Activated CD4-positive, alpha-beta T cell treated with anti-CD3 and anti-CD28 coated beads, Interleukin-2, amount 10 ng/mL, durations not matched to agents 7 days and 5 days (primary cell): ENCODE results near the gene ACER3. TPM values are rescaled to one million over a fixed set of nuclear protein-coding genes. Genes with fewer than 3 reads are reported as not detected.
"Not testable (repeated sequence)": the region's sequence is repeated elsewhere in the genome, so short reads cannot be mapped to it uniquely, and the experiment has no call there.

Experiments used
- CTCF ChIA-PET: fragments of 350-600 bp; sonication (Branson Sonifier 250); formaldehyde crosslinking; loops from one replicate; lab custom pipeline; 2021; ENCODE audit warnings: antibody characterized with exemption; lab: Charles Lee
- POLR2A ChIA-PET: fragments of 350-600 bp; sonication (Branson Sonifier 250); formaldehyde crosslinking; loops from one replicate; lab custom pipeline; 2021; ENCODE audit warnings: antibody characterized with exemption; lab: Charles Lee
- DNase-seq: peaks from one replicate; pipeline ENCODE4 v3.0.0-alpha.2; 2020
- H3K27ac Mint-ChIP-seq: one replicate; pipeline ENCODE4 v1.8.0; 2021; ENCODE audit warnings: mild to moderate bottlenecking, moderate library complexity, mixed read lengths
- H3K27me3 Mint-ChIP-seq: one replicate; pipeline ENCODE4 v1.8.0; 2021; ENCODE audit warnings: mixed read lengths
- H3K36me3 Mint-ChIP-seq: one replicate; pipeline ENCODE4 v1.8.0; 2021; ENCODE audit warnings: low read depth, mixed read lengths
- H3K4me1 Mint-ChIP-seq: one replicate; pipeline ENCODE4 v1.8.0; 2021; ENCODE audit warnings: mixed read lengths
- H3K4me3 Mint-ChIP-seq: one replicate; pipeline ENCODE4 v1.8.0; 2021; ENCODE audit warnings: mild to moderate bottlenecking, moderate library complexity, mixed read lengths
- H3K9me3 Mint-ChIP-seq: one replicate; pipeline ENCODE4 v1.8.0; 2021; ENCODE audit warnings: mixed read lengths
- total RNA-seq, 2 experiments: library from RNA; stranded (reverse); gene quantifications; one replicate each; pipeline ENCODE4 v1.2.3, GENCODE V29; 2021

The ACER3 gene
- total RNA-seq, 2 experiments from 2014 or later: 10.7 to 12.5 TPM

DNA sequence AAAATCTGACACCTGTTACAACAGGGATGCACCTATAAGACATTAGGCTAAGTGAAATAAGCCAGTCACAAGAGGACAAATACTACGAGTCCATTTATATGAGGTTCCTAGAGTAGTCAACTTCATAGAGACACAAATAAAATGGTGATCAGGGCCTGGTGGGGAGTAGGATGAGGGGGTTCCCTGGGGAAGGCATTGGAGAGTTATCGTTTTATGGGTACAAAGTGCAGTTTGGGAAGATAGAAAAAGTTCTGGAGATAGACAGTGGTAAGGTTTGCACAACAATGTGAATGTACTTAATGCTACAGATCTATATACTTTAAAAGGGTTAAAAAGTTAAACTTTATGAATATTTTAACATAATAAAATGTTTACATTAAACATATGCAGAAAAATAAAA is 142.1 kb downstream of the ACER3 start:
- CTCF ChIA-PET: no interaction called here
- no peaks in the 10 kb centered on the region for H3K27me3 Mint-ChIP-seq
- no peak overlapping the region for H3K4me3 Mint-ChIP-seq
- peaks cover 3% of the 10 kb centered on the region for H3K36me3 Mint-ChIP-seq
- POLR2A ChIA-PET: no interaction called here
- no peak overlapping the region for H3K27ac Mint-ChIP-seq
- peaks cover 3% of the 10 kb centered on the region for H3K4me1 Mint-ChIP-seq
- DNase-seq: no peak
- H3K9me3 Mint-ChIP-seq: peaks cover 3% of the 10 kb centered on the region

DNA sequence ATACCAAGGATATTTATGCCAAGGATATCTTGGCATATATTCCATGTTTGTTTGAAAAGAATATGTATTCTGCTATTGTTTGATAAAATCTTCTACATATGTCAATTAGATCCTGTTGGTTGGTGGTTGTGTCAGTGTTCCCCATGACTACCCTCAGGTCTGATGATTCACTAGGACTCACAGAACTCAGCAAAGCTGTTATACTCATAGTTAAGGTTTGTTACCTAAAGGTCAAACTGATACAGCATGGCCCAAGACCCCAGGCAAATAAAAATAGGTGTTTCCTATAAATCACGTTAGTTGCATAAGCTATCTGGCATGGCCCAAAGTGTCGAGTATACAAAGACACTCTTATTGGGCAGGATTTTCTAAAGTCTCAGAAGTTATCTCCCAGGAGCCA is 143.2 kb downstream of the ACER3 start:
- ChIA-PET POLR2A (no interaction called here), CTCF (no interaction called here)
- DNase-seq: no peak
- H3K27me3 Mint-ChIP-seq: no peaks in the 10 kb centered on the region
- peaks cover 3% of the 10 kb centered on the region for H3K9me3 Mint-ChIP-seq
- H3K4me1 Mint-ChIP-seq: no peaks in the 10 kb centered on the region
- no peak overlapping the region for H3K4me3 Mint-ChIP-seq
- peaks cover 6% of the 10 kb centered on the region for H3K36me3 Mint-ChIP-seq
- no peak overlapping the region for H3K27ac Mint-ChIP-seq

DNA sequence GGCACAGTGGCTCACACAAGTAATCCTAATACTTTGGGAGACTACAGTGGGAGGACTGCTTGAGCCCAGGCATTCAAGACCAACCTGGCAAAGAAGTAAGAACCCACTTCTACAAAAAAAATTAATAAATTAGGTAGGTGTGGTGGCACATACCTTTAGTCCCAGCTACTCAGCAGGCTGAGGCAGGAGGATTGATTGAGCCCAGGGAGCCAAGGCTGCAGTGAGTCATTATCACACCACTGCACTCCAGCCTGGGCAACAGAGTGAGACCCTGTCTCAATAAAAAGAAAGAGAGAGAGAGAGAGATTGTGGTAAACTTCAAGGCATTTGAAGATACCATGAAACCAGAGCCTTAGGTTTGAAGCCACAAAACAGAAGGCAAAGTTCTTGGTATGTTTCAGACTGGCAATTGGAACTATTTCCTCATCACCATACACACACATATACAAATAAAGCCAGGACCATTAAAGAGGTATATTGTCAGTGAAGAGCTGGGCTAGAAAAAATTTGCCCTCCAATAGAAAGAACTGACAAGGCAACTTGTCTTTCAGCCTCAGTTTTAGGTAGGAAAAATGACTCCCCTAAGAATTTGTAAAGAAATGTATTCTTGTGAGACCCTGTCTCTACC is 148.9 kb downstream of the ACER3 start:
- H3K27ac Mint-ChIP-seq: no peak overlapping the region
- H3K9me3 Mint-ChIP-seq: peaks cover 3% of the 10 kb centered on the region
- ChIA-PET CTCF (no interaction called here), POLR2A (no interaction called here)
- DNase-seq: no peak
- no peaks in the 10 kb centered on the region for H3K4me1 Mint-ChIP-seq
- H3K4me3 Mint-ChIP-seq: no peak overlapping the region
- no peaks in the 10 kb centered on the region for H3K27me3 Mint-ChIP-seq
- peaks cover 6% of the 10 kb centered on the region for H3K36me3 Mint-ChIP-seq

DNA sequence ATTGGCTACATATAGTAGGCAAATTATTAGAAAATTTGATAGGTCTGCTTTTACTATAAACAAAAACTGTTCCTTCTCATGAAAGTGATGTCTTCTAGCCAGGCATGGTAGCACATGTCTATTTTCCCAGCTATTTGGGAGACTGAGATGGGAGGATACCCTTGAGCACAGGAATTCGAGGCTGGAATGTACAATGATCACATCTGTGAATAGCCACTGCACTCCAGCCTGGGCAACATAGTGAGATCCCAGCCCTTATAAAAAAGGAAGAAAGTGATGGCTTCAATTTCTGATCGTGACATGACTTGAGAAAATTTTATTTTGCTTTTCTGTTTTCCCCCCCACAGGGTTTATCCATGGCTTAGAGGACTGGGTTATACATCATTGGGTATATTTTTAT is 154.0 kb downstream of the ACER3 start:
- ChIA-PET POLR2A (no interaction called here), CTCF (no interaction called here)
- Mint-ChIP-seq H3K4me1 (peaks cover 8% of the 10 kb centered on the region), H3K4me3 (no peak overlapping the region), H3K36me3 (peaks cover 8% of the 10 kb centered on the region), H3K9me3 (no peaks in the 10 kb centered on the region), H3K27ac (no peak overlapping the region), H3K27me3 (no peaks in the 10 kb centered on the region)
- DNase-seq: no peak

DNA sequence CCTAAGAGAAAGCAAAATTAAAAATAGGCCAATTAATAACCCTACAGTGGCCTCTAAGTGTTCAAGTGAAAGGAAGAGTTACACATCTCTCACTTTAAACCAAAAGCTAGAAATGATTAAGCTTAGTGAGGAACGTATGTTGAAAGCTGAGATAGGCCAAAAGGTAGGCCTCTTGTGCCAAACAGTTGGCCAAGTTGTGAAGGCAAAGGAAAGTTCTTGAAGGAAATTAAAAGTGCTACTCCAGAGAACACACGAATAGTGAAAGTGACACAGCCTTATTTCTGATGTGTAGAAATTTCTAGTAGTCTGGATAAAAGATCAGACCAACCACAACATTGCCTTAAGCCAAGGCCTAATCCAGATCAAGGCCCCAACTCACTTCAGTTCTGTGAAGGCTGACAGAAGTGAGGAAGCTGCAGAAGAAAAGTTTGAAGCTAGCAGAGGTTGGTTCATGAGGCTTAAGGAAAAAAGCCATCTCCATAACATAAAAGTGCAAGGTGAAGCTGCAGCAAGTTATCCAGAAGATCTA is 157.7 kb downstream of the ACER3 start:
- H3K4me3 Mint-ChIP-seq, CTCF ChIA-PET, H3K27ac Mint-ChIP-seq, H3K27me3 Mint-ChIP-seq, POLR2A ChIA-PET, H3K9me3 Mint-ChIP-seq, DNase-seq: not testable (repeated sequence)
- Mint-ChIP-seq H3K36me3 (peaks cover 10% of the 10 kb centered on the region), H3K4me1 (peaks cover 11% of the 10 kb centered on the region)

DNA sequence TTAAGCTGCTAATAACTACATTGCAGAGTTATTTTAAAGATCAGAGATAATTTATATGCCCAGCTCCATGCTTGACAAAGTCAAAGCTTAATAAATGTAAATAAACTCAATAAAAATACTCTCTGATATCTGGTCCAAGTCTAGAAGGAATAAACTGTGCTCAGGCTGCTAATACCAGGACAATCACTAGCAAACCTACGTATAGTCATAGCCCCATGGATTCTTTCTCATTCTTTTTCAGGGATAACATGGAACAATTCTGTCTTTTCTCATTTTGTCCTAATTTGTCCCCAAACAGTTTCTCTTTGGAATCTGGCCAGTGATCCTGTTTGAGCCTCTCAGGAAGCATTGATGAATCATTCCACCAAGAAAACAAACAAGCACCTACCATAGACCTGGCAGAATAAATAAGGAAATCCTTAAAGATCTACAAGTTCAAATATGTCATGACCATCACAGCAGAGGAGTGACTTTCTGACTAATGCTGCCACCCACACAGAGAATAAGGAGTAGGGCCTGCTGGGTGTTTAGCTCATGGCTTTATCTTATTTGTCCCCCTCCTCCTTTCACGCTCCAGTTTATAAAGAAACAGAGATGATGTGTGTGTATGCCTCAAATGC is 159.4 kb downstream of the ACER3 start:
- peaks cover 11% of the 10 kb centered on the region for H3K4me1 Mint-ChIP-seq
- POLR2A ChIA-PET: no interaction called here
- H3K27me3 Mint-ChIP-seq: no peaks in the 10 kb centered on the region
- H3K27ac Mint-ChIP-seq: no peak overlapping the region
- H3K36me3 Mint-ChIP-seq: peaks cover 10% of the 10 kb centered on the region
- no peak overlapping the region for H3K4me3 Mint-ChIP-seq
- H3K9me3 Mint-ChIP-seq: no peaks in the 10 kb centered on the region
- DNase-seq: no peak
- CTCF ChIA-PET: interaction anchor here (0.6 to 1.2 kb wide), 3 partner anchors 14 to 100 kb away, joined by 3 to 4 read pairs (median 3); partner anchors contain the start of gene B3GNT6

DNA sequence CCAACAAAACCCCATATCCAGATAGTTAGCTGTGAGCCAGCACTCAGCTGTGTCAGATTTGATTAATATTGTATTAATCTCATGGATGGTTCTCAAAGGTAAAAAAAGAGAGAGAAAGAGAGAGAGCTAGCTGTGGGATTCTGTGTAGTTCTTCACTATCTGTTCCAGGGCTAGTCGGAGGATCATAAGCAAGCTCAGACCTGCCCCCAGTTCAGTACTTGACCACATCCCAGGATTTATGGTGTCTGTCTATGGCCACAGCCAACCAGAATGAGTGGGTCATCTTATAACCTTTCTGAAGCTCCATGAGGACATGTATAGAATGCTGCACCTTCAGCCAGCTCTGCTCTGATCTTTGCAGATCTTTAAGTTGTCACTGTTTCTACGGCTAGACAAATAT is 160.0 kb downstream of the ACER3 start:
- CTCF ChIA-PET: interaction anchor here (0.6 to 1.2 kb wide), 3 partner anchors 14 to 101 kb away, joined by 3 to 4 read pairs (median 3); partner anchors contain the start of gene B3GNT6
- no peaks in the 10 kb centered on the region for H3K27me3 Mint-ChIP-seq
- no peak for DNase-seq
- peaks cover 11% of the 10 kb centered on the region for H3K4me1 Mint-ChIP-seq
- H3K27ac Mint-ChIP-seq: no peak overlapping the region
- POLR2A ChIA-PET: no interaction called here
- H3K4me3 Mint-ChIP-seq: no peak overlapping the region
- peaks cover 10% of the 10 kb centered on the region for H3K36me3 Mint-ChIP-seq
- no peaks in the 10 kb centered on the region for H3K9me3 Mint-ChIP-seq

DNA sequence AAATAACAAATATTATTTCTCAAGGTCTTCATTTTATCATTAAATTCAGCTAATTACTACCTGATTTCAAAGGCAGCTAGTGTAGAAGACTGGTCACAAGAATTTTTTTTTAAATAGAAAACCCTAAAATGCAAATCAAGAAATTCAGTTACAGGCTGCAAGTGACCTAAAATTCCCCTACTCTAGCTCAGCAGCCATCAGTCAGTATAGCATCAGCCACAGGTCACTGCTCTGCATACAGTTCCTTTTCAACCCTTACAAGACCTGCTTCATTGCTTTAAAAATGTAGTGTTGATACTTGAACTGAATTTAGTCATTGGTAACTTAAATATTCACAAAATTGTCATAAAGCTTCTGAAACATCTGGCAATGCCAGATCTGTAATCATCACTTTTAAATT is 164.0 kb downstream of the ACER3 start:
- H3K27ac Mint-ChIP-seq: no peak overlapping the region
- no peak overlapping the region for H3K4me3 Mint-ChIP-seq
- ChIA-PET POLR2A (no interaction called here), CTCF (interaction anchor here (1.6 kb wide), 1 partner anchor 67 kb away, joined by 8 read pairs; no protein-coding TSS in a partner anchor)
- peaks cover 3% of the 10 kb centered on the region for H3K36me3 Mint-ChIP-seq
- no peaks in the 10 kb centered on the region for H3K9me3 Mint-ChIP-seq
- peaks cover 2% of the 10 kb centered on the region for H3K4me1 Mint-ChIP-seq
- H3K27me3 Mint-ChIP-seq: peaks cover 4% of the 10 kb centered on the region
- no peak for DNase-seq

DNA sequence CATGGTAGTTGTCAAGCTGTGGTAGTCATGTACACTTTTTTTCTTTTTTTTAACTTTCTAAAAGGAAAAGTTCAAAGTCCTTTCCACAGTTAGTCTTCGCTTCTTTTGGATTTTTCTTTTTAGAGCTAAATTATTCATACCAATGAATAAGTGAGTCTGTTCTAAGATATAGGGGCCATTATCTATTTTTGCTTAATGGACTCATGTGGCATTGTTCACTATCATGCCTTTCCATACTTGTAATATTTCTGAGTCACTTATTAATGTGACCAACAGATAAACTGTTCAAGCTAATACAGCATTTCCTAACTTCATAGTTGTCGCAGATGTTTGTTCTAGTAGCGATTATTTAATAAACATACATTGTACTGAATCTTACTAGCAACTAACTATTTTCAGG is 165.5 kb downstream of the ACER3 start:
- DNase-seq: no peak
- peaks cover 2% of the 10 kb centered on the region for H3K4me1 Mint-ChIP-seq
- H3K9me3 Mint-ChIP-seq: no peaks in the 10 kb centered on the region
- H3K27ac Mint-ChIP-seq: no peak overlapping the region
- no peak overlapping the region for H3K4me3 Mint-ChIP-seq
- POLR2A ChIA-PET: no interaction called here
- H3K27me3 Mint-ChIP-seq: peaks cover 12% of the 10 kb centered on the region
- CTCF ChIA-PET: no interaction called here
- H3K36me3 Mint-ChIP-seq: no peaks in the 10 kb centered on the region

DNA sequence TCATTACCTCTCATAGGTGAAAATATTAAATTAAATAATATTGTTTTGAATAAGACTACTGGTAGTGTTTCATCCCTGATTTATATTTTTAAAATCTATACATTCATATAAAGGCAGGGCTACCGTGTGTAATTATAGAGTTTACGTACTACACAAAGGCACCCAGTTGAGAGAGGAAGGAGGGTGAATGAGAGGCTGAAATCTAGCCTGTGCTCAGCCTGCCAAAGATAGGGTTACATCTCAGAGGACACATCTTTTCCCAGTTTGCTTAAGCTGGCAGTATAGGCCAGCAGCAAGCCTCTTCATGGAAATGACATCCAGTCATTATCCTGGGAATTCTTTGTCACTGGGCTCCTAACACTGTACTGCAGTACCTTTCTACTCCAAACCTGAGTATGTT is 166.0 kb downstream of the ACER3 start:
- DNase-seq: no peak
- Mint-ChIP-seq H3K36me3 (no peaks in the 10 kb centered on the region), H3K9me3 (no peaks in the 10 kb centered on the region), H3K4me1 (peaks cover 2% of the 10 kb centered on the region), H3K4me3 (no peak overlapping the region), H3K27ac (no peak overlapping the region), H3K27me3 (peaks cover 14% of the 10 kb centered on the region)
- ChIA-PET POLR2A (no interaction called here), CTCF (interaction anchor here (0.6 kb wide), 1 partner anchor 278 kb away, joined by 4 read pairs; no protein-coding TSS in a partner anchor)

DNA sequence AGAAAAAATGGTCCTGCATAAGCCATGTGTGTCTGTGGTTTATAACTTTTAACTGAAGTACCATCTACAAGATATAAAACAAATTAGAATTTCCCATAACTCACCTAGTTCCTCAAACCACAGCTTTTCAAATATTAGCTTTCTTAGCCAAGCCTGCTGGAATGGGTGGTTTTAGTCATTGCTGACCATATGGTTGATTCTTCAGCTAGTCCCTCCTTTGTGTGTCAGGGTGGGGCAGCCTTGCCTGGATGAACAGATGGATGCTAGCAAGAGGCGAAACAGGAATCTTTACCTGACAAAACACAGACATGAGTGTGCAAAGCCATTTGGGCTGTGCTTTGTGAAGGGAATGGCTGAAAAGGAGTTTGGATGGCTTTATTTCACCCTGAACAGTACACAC is 166.6 kb downstream of the ACER3 start:
- no peaks in the 10 kb centered on the region for H3K9me3 Mint-ChIP-seq
- no peaks in the 10 kb centered on the region for H3K36me3 Mint-ChIP-seq
- H3K27me3 Mint-ChIP-seq: peaks cover 14% of the 10 kb centered on the region
- ChIA-PET POLR2A (no interaction called here), CTCF (interaction anchor here (0.6 kb wide), 1 partner anchor 277 kb away, joined by 4 read pairs; no protein-coding TSS in a partner anchor)
- H3K4me1 Mint-ChIP-seq: peaks cover 2% of the 10 kb centered on the region
- no peak for DNase-seq
- no peak overlapping the region for H3K27ac Mint-ChIP-seq
- no peak overlapping the region for H3K4me3 Mint-ChIP-seq

DNA sequence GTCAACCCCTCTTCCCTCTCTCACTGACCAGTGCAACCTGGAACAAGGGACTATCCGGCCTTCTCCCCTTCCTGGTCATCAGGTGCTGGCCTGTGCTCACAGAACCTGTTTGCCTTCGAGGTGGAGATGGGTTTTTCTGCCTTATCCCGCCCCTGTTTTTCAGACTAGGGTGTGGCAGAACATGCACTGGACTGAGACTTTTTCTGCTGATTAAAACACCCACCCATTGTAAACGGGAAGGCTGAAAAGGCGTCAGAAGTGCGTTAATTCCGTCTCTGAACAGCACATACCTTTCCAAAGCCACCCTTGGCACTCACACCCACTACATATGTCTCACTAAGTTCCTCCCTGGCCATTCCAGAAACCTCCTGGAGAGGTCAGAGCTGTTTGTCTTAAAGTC is 169.1 kb downstream of the ACER3 start:
- H3K4me1 Mint-ChIP-seq: no peaks in the 10 kb centered on the region
- H3K27ac Mint-ChIP-seq: no peak overlapping the region
- DNase-seq: no peak
- ChIA-PET POLR2A (no interaction called here), CTCF (interaction anchor here (0.9 kb wide), 1 partner anchor 61 kb away, joined by 4 read pairs; no protein-coding TSS in a partner anchor)
- peaks cover 14% of the 10 kb centered on the region for H3K27me3 Mint-ChIP-seq
- H3K4me3 Mint-ChIP-seq: no peak overlapping the region
- no peaks in the 10 kb centered on the region for H3K9me3 Mint-ChIP-seq
- H3K36me3 Mint-ChIP-seq: no peaks in the 10 kb centered on the region

DNA sequence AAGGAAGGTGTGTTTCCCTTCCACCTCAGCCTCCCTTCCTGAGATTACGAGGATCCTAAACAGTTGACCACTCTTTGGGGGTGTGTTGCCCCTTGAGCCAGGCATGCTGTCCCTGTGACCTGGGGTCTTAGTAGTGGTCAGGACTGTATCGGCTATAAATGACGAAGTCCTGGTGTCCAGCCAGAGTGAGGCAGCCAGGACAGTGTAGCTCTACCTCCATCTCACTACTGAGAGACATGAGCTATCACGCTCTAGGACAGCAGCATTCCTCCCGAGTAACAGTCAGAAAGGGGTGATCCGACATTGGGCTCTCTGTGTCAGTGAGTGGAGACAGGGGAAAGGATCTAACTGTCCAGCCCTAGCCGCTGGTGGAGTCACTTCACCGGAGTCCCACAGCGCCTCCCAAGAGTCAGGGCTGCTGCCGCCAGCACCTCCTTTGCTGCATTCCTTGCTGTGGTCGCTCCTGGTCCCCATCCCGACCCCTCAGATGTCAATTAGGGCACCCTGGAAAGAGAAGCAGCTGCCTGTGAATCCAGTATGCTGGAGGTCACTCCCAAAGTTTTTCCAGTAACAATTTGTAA is 170.2 kb downstream of the ACER3 start:
- ChIA-PET CTCF (interaction anchor here (0.9 kb wide), 1 partner anchor 60 kb away, joined by 4 read pairs; no protein-coding TSS in a partner anchor), POLR2A (no interaction called here)
- Mint-ChIP-seq H3K4me3 (no peak overlapping the region), H3K4me1 (no peaks in the 10 kb centered on the region), H3K9me3 (no peaks in the 10 kb centered on the region), H3K27me3 (peaks cover 20% of the 10 kb centered on the region), H3K36me3 (no peaks in the 10 kb centered on the region), H3K27ac (no peak overlapping the region)
- no peak for DNase-seq
